ENCODE measurements around the gene TNNI2.

Gene TNNI2

GRCh38 chr11:1845095-1845429 is 6.3 kb downstream of the TNNI2 start:
- POLR2A ChIA-PET: no interaction called here

GRCh38 chr11:1845561-1846452 is 7.0 kb downstream of the TNNI2 start:
- no peaks in the 10 kb centered on the region for H3K4me1 ChIP-seq (ENCODE audit: control insufficient read depth, insufficient read depth, low read length)
- TF ChIP-seq BCL11A (tag by site-specific recombination; IDR thresholded peaks at IDR 0.05; ENCODE audit: low read depth): no peak
- TF ChIP-seq SALL2 (tag by site-specific recombination; IDR thresholded peaks at IDR 0.05; ENCODE audit: borderline replicate concordance): no peak
- no peak for TF ChIP-seq ZBTB20 (tag by site-specific recombination; IDR thresholded peaks at IDR 0.05)
- no peak for TF ChIP-seq ZNF704 (tag by site-specific recombination; IDR thresholded peaks at IDR 0.05)
- TF ChIP-seq OVOL3 (tag by site-specific recombination; IDR thresholded peaks at IDR 0.05): no peak
- TF ChIP-seq ZNF37A (tag by site-specific recombination; IDR thresholded peaks at IDR 0.05): no peak
- no peak for TF ChIP-seq RBAK (tag by site-specific recombination; IDR thresholded peaks at IDR 0.05)
- TF ChIP-seq ZNF624 (tag by site-specific recombination; IDR thresholded peaks at IDR 0.05): no peak
- TF ChIP-seq ZNF19 (tag by site-specific recombination; IDR thresholded peaks at IDR 0.05; ENCODE audit: low read depth): no peak
- no peak for TF ChIP-seq HIC1 (tag by site-specific recombination; IDR thresholded peaks at IDR 0.05)
- no peak for TF ChIP-seq BCL6B (tag by site-specific recombination; IDR thresholded peaks at IDR 0.05)
- TF ChIP-seq ZNF423 (tag by site-specific recombination; IDR thresholded peaks at IDR 0.05): no peak
- no peak for TF ChIP-seq ZNF639 (tag by site-specific recombination; IDR thresholded peaks at IDR 0.05)
- no peak for TF ChIP-seq ZNF266 (tag by site-specific recombination; IDR thresholded peaks at IDR 0.05; ENCODE audit: low read depth)
- TF ChIP-seq KLF7 (tag by site-specific recombination; IDR thresholded peaks at IDR 0.05; ENCODE audit: borderline replicate concordance): no peak
- TF ChIP-seq ZEB2 (tag by site-specific recombination; IDR thresholded peaks at IDR 0.05): no peak
- no peak for TF ChIP-seq ZNF530 (tag by site-specific recombination; IDR thresholded peaks at IDR 0.05; ENCODE audit: low read depth)
- TF ChIP-seq ZNF157 (tag by site-specific recombination; IDR thresholded peaks at IDR 0.05): no peak
- H3K4me3 ChIP-seq (ENCODE audit: low read depth, low read length): no peak overlapping the region
- ChIA-PET CTCF (interaction anchor here (3.1 to 5.9 kb wide), 3 partner anchors 13 to 305 kb away, joined by 17 to 35 read pairs (median 18); no protein-coding TSS in a partner anchor), POLR2A (no interaction called here)
- no peaks in the 10 kb centered on the region for H3K9me3 ChIP-seq (ENCODE audit: control insufficient read depth, insufficient read depth, low read depth, low read length)
- H3K36me3 ChIP-seq (ENCODE audit: control insufficient read depth in 2 of 2, insufficient read depth in 1 of 2, low read length in 2 of 2): no peaks in the 10 kb centered on the region
- no peak overlapping the region for H3K27ac ChIP-seq (ENCODE audit: extremely low read depth, low read depth, low read length)

More at GRCh38 chr11:1845095-1845429, 6.3 kb downstream of the TNNI2 start:
- no peak overlapping the region for H3K27ac ChIP-seq (ENCODE audit: extremely low read depth, low read depth, low read length)
- no peaks in the 10 kb centered on the region for H3K9me3 ChIP-seq (ENCODE audit: control insufficient read depth, insufficient read depth, low read depth, low read length)
- no peaks in the 10 kb centered on the region for H3K36me3 ChIP-seq (ENCODE audit: control insufficient read depth in 2 of 2, insufficient read depth in 1 of 2, low read length in 2 of 2)
- CTCF ChIA-PET: no interaction called here
- H3K4me1 ChIP-seq (ENCODE audit: control insufficient read depth, insufficient read depth, low read length): no peaks in the 10 kb centered on the region
- no peak overlapping the region for H3K4me3 ChIP-seq (ENCODE audit: low read depth, low read length)
- peak; percentile 3; the same call in 1 of the 2 replicates for TF ChIP-seq ZNF202 (tag by site-specific recombination; IDR thresholded peaks at IDR 0.05; ENCODE audit: borderline replicate concordance)
- TF ChIP-seq ZNF121 (tag by site-specific recombination; IDR thresholded peaks at IDR 0.05): no peak

Measured in HEK293 (cell line).